Measurements from ENCODE around the gene ACSS2.
"Not testable (repeated sequence)": the region's sequence is repeated elsewhere in the genome, so short reads cannot be mapped to it uniquely, and the experiment has no call there.

- TF ChIP-seq POLR2A, CTCF, POLR2AphosphoS5 (IDR thresholded peaks at IDR 0.05): not testable (repeated sequence)
Measured at GRCh38 chr20:34898731-34899130, 22.3 kb downstream of the ACSS2 start.
